Hematopoietic multipotent progenitor cell treated with erythropoietin and hydrocortisone succinate and interleukin-3 and kit ligand, for 6 days (in vitro differentiated cells): ENCODE results near the gene CTSD.
A peak's percentile ranks its signal among the peaks of the same experiment; 100 is the strongest.

Experiments used
- DNase-seq: peaks from one replicate; pipeline ENCODE4 v3.0.0-alpha.2; 2015

CTSD gene

DNA sequence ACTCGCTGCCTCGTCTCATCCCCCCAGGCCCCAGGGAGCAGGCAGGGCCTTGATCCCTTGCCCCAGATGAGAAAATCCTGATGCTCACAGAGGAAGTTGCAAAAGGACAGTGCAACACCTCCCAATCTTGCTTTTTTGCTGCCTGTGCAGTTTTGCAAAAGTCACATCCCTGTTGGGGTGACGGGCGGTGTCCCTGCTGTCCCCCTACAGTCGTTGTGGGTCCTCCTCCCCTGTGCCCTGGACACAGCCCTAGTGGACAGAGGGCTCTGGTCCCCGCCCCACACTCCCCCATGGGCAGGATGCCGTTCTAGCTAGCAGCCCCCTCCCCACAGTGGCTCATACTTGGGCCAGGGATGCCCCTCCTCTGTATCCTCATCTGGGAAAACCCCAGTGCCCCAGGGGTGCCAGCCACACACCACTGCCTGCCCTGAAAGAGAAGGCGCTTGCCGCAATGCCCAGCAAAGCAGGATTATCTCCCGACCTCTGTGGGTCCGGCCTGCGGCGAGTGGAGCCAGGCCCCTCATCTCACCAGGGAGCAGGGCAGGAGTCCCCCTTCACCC, 18.4 kb upstream of the CTSD start:
- DNase-seq, result no peak

DNA sequence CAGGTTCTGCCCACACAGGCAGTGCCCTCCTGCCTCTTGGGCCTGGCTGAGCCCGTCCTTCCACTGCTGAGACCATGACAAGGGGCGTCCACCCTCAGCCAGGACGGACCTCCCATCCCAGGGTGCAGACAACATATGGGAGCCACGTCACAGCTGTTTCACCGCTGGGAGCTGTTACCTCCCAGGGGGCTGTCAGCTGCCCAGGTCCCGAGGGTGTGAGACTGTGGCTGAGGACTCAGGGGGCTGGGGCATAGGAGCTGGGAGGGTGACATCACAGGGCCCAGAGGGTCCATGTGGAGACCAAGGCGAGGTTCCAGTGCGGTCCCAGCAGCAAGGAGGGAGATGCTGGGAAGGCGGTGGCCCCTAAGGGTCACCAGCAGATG, 17.9 kb upstream of the CTSD start:
- DNase-seq, result no peak

DNA sequence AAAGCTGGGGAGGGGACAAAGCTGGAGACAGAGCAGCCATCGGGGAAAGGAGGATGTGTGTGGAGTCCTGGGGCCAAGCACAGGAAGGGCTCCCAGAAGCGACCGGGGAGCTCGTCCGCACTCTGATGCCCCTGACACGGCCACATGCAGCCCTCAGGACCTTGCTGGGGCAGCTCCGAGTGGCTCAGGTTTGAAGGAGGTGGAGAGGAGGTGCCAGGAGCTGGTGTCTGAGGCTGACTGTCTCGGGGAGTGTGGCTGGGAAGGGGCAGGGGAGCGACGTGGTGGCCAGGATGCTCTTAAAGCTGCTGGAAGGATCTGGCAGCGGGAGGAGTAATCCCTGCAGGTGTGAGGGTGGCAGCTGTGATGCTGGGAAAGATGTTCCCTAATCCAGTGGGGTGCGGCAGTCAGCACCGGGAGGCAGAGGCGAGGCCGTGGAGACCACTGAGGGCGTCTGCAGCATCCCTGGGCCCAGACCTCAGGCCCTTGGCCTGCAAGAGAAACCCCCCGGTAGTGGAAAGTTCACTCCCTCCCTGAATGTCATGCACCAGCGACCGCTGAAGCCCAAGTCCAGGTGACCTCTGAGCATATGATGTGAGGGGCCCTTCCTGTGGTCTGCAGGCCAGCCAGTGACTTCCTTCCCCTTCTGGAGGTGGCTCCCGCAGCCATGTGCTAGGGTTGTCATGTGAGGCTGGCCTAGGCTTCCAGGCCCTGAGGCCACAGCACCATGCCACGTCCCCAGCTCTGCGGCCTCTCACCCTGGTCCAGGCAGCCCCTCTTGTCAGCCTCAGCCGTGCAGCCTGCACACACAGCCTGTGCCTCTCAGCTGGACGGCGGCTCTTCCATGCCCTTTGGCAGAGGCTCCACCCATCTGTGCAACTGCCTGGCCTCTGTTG, 17.2 kb upstream of the CTSD start:
- DNase-seq, result peak; percentile 62

DNA sequence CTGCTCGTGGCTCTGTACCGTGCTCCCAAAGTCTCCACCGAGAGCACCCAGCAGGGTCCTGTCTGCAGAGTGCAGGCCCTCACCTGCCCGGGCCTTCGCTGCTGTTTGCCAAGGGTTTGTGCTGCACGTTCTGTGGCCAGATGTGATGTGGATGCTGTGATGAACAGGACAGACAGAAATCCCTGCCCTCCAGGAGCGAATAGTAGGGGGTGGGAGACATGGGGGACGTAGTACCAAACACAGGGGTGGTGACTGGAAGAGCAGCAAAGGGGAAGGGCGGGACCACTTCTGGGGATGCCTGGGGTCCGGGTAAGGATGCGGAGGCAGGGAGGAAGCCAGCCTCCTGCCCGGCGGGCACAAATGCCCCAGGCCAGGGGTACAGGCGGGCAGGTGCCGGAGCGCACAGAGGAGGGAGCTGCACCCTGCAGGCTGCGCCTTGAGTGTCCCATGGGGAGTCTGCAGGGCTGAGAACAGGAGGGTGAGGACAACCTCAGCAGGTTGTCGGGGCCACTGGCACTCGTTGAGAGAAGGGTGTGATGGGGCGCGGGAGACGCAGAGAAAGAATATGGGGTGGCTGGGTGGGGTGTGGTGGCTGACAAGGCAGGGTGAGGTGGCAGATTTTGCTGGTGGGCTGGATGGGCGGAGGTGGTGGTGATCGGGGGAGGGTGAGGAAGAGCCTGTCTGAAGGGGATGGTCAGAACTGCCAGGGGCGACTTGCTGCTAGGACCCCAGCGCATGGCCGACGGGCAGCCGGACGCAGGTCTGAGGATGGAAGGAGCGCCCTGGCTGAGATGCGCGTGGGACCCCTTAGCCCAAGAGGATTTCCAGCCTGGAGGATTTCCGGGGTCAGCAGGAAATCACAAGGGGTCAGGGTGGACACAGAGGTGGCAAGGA, 16.3 kb upstream of the CTSD start:
- DNase-seq, result no peak

DNA sequence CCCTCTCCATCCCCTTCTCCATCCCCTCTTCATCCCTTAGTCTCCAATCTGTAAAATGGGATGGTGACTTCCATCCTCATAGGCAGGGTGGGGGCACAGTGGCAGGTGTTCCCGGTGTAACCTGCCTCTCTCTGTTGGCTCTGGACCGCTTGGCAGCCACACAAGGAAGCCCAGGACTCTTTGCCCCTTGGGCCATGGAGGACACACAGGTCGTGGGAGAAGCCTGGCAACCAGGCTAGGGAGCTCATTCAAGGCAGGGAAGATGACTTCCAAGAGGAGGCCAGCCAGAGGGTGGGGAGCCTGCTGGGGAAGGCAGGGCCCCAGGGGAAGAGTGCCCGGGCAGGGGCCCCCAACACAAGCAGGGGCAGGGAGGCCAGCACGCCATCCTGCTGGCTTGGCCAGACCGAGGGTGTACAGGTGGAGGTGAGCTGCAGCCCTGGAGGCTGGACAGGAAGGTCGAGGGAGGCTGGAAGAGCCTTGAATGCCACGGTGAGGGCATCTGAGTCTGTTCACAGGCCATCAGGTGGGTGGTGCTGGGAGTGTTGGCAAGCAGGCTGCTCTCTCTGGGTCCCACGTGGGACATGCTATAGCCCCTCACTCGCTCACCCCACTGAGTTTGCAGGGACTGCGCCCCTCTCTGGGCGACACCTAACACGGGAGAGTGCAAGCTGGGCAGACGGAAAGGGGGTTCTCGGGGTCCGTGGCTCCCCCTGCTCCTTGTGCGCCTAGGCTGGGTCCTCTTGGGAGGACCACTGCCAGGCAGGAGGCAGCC, 15.5 kb upstream of the CTSD start:
- DNase-seq, result no peak

DNA sequence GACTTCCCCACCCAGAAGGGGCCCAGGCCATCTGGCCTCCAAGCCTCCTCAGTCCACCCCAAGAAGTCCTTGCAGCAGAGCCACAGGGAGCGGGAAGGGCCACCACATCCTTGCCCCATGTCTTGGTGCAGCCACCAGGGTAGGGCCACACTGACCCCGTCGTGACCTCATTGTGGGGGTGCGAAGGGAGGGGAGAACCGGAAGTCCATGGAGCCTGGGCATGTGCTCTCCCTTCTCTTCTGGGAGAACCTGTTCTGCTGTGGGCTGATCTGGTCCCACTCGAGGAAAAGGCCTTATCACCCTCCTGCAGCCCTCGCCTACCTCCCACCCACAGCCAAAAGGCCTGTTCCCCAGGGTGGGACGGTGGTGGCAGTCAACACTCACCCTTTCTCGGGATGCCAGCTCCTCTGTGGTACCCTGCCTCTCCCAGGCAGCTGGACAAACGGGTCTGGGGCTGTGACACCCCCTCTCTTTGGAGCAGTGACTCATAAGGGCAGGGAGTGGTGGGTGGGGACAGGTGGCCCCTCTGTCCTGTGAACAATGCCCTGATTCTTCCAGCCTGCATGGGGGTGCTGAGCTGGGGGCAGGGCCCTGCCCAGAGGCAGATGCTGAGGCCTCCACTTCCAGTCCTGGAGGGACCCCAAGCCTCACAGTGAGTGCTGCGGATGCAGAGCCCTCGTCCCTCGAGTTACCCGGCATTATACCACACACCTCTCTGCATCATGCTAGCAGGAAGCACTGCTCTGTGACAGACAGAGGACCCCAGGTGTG, 14.6 kb upstream of the CTSD start:
- DNase-seq, result no peak

DNA sequence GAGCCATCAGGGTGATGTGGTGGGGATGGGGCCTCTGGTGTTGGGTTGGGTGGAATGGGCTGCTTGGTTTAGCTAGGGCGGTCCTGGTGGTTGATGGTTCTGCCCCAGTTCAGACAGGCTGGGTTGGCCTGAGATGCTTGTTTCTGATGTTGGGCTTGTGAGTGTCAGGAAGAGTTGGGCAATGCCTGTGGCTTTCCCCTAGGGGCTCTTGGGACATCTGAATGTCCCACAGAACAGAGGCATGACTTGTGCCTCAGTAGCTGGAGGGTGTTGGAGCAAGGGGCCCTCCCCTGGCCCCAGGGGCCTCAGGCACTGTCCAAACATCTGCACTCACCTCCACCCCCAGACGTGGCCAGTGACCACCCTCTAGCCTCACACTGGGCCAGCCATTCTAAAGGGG, 14.0 kb upstream of the CTSD start:
- DNase-seq, result peak; percentile 60

DNA sequence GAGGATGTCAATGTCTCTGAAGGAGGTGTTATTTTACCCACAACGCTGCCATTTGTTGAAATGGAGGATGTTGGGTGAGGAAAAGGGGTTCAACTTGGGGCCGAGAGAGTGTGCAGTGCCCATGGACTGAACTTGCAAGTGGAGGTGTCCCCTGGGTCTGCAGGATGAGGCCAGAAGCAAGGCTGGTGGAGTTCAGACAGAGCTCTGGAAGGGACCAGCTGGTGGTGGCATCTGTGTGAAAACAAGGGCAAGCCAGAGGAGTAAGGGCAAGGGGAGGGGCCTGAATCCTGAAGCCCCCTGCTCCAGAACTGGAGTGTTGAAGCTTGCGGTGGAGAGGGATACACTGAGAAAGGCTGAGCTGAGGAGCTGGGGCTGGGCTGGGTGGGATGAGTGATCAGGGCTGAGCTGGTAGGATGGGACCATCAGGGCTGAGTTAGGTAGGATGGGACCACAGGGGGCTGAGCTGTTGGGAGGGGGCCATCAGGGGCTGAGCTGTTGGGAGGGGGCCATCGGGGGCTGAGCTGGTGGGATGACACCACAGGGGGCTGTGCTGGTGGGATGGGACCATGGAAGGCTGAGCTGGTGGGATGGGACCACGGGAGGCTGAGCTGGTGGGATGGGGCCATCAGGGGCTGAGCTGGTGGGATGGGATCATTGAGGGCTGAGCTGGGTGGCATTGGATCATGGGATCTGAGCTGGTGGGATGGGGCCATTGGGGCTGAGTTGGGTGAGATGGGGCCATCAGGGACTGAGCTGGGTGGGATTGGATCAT, 13.4 kb upstream of the CTSD start:
- DNase-seq, result no peak

DNA sequence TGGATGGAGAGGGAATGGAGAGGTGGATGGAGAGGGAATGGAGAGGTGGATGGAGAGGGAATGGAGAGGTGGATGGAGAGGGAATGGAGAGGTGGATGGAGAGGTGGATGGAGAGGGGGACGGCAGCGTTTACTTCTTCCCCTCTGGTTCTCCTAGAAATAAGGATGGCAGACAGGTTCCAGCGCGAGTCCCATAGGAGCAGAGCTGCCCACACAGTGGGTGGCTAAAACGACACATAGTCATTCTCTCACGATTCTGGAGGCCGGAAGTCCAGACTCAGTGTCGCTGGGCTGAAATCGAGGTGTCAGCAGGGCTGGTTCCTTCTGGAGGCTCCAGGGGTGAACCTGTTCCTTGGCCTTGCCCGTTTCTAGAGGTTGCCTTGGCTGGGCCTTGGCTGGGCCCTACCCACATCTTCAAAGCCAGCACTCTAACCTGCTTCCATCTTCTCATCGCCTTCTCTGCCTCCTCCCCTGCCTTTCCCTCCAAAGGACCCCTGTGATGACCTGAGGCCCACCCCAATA, 12.7 kb upstream of the CTSD start:
- no peak for DNase-seq

DNA sequence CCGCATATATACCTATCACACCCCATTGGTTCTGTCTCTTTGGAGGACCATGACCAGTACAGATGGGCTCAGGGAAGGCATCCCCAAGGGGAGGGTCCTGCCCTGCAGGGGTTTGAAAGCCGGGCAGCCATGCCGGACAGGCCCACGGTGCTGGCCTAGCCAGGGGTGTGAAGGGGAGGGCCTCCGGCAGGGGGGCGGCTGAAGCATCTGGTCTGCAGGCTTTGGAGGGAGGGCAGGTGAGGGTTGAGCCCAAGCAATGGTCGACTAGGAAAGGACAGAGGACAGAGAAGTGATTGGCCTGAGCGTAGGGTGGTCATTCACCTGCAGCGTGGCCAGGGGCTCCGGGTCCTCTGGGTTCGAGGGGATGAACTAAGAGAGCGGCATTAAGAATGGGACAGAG, 11.2 kb upstream of the CTSD start:
- no peak for DNase-seq

DNA sequence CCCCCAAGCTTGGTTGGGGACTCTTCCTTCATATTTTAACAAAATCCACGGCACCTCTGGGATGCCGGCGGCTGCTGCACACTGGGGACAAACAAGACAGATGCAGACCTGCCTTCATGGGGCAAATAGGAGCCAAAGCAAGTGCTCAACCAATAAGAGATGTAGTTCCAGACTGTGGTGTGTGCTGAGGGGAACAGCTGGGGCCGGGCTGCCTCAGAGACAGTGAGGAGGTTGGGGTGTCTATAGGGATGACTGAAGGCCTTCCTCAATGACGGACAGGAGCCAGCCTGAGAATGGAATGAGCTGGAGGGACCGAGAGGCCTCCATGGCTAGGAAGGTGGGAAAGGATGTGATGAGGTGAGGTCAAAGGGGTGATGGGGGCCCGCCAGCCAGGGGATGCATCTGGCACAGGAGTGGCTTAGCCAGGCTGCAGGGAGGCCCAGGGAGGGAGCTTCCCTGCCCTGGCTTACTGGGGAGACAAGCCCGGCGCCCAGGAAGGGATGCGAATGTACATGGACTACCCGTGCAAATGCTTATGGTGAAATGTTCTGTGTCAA, 10.3 kb upstream of the CTSD start:
- DNase-seq, result no peak

DNA sequence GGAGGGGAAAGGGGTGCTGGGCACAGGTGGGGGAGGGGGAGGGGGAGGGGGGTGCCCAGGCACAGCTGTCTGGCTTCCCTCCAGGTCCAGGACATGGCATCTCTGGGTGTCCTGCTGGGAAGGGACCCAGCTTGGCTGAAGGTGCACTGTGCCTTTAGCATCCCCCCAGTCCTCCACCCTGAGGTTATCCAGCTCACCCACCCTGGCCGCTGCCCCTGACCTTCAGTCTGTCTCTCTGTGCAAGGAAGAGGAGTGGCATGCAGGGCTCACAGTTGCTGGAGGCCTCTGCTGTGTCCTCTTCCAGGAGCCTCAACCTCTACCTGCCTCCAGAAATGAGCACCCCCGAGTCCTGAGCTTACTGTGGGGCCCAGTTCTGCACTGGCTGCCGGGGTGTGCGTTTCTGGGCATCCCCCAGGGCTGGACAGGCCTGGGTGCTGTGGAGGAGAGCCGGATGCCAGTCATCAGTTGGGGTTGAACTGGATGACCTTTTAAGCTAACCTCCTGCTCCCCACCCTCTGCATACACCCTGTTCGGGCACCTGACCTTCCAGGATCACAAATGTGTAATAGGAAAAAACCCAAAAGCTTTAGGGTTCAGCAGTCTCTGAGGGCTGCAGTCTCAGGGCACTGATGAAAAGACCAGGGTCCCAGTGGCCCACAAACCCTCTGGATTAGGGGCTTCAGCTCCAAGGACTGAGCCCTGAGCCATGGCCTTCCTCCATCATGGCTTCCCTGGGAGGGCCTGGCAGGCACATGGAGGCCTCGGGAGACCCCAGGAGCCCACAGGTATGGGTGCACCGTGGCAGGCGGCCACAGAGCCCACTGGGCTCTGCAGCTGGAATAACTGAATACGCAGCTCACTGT, 9.6 kb upstream of the CTSD start:
- DNase-seq, result no peak

DNA sequence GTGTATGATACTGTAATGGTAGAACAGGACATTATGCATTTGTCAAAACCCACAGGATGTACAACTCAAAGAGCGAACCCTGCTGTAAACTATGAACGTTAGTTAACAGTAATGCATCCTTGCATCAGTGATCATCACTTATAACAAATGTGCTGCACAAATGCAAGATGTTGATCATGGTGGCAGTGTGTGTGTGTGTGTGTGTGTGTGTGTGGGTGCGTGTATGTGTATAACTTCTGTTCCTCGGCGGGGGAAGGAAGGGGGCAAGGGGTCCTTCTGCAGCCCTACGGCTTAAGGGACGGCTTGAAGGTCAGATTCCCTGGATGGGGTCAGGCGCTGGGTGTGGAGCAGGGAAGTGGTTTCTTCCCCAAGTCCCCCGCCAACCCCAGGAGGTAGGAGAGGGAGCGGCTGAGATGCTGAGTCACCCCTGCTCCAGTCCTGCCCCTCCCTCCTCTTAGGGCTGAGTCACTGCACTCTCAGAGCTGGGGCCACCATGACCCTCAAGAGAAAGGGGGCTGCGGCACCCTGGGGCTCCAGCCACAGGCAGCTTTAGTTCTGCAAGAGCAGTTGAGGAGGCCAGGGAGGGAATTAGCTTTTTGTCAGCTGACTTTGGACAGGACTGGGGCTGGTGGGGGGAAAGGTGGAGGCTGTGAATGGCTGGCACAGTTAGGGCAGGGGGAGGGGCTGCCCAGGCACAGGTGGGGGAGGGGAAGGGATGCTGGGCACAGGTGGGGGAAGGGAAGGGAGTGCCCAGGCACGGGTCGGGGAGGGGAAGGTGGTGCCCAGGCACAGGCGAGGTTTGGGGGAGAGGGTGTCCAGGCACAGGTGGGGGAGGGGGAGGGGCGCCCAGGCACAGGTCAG, 8.8 kb upstream of the CTSD start:
- peak; percentile 95 for DNase-seq

DNA sequence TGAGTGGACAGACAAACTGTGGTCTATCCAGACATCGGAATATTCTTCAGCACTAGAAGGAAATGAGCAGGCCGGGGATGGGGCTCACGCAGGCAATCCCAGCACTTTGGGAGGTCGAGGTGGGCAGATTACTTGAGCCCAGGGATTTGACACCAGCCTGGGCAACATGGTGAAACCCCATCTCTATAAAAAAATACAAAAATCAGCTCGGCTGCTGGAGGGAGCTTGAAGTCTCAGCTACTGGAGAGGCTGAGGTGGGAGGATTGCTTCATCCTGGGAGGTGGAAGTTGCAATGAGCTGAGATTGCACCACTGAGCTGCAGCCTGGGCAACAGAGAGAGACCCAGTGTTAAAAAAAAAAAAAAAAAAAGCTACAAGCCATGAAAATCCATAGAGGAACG, 8.0 kb upstream of the CTSD start:
- peak; percentile 56 for DNase-seq

DNA sequence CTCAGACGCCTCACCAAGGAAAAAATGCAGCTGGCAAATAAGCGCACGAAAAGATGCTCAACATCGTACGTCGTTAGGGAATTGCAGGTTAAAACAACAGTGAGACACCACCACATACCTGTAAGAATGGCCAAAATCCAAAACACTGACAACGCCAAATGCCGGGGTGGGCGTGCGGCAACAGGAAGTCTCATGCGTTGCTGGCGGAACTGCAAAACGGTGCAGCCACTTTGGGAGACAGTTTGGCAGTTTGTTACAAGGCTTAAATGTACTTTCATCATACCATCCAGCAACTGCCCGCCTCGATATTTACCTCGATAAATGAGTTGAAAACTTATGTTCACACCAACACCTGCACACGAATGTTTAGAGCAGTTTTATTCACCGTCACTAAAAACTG, 7.5 kb upstream of the CTSD start:
- no peak for DNase-seq

DNA sequence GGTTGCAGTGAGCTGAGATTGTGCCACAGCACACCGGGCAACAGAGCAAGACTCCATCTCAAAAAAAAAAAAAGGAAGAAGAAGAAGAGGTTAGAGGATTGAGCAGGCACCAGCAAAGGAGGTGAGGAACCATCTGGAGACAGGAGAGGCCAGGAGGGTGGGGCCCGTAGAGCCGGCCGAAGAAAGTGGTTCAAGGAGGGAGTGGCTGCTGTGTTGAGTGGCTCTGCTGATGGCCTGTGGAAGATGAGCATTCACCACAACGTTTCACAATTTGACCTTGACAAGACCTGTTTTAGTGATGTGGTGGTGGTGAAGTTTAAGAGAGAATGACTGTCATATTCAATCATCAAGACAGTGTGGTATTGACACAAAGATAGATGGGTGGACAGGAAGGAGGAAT, 6.8 kb upstream of the CTSD start:
- DNase-seq, result peak; percentile 70

DNA sequence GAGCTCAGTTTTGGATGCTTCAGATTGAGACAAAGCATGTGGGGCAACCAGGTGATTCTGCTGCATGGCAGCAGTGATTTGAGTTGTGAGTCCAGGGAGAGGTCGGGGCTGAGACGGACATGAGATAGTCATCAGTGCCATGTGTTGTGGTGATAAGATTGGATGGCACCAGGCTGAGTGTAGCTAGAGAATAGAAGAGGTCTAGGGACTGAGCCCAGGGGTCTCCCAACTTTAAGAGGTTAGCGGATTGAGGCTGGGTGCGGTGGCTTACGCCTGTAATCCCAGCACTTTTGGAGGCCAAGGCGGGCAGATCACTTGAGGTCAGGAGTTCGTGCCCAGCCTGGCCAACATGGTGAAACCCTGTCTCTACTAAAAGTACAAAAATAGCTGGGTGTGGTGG, 6.3 kb upstream of the CTSD start:
- no peak for DNase-seq

DNA sequence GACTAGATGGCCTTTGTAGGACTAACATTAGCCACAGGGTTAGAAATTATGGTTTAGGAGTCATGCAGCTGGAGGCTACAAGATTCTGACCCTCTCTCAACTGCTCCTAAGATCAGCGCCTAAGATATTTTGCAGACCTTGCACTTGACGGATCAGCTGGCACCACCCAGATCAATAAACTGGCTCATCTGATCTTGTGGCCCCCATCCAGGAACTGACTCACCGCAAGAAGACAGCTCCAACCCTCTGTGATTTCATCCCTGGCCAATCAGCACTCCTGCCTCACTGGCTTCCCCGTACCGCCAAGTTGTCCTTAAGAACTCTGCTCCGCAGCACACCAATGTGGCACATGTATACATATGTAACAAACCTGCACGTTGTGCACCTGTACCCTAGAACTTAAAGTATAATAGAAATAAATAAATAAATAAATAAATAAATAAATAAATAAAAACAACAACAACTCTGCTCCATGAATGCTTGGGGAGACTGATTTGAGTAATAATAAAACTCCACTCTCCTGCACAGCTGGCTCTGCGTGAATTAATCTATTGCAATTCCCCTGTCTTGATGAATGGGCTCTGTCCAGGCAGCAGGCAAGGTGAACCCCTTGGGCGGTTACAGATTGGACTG, 5.7 kb upstream of the CTSD start:
- peak; percentile 46 for DNase-seq
